GM10266 (cell line): ENCODE results near the gene RHOT2.

Source experiments
- DNase-seq: peaks from one replicate; pipeline ENCODE4 v3.0.0; 2012; ENCODE audit errors: extremely low spot score
- CTCF ChIP-seq: IDR thresholded peaks from 2 replicates; pipeline ENCODE4 v1.5.1; 2012; ENCODE audit warnings: mild to moderate bottlenecking, low read depth; ENCODE audit not compliant: control insufficient read depth, insufficient read depth; ENCODE audit errors: missing control alignments

The RHOT2 gene

GRCh38 chr16:645852-646678 lies 21.9 kb upstream of the RHOT2 start:
- no peak for TF ChIP-seq CTCF
- no peak for DNase-seq

- no peak for DNase-seq
- TF ChIP-seq CTCF = no peak
These were observed 21.2 kb upstream of the RHOT2 start for GRCh38 chr16:646679-647172.

- no peak for DNase-seq
- TF ChIP-seq CTCF = no peak
These were observed 20.6 kb upstream of the RHOT2 start for GRCh38 chr16:647173-647902.

- DNase-seq = peak; percentile 70
- peak; percentile 74 for TF ChIP-seq CTCF
These were observed 19.7 kb upstream of the RHOT2 start for GRCh38 chr16:648071-648780.

- peak; percentile 99 for DNase-seq
These were observed 18.9 kb upstream of the RHOT2 start, which contains the start of gene WDR90 for GRCh38 chr16:648781-649589. Gene WDR90, plus strand, starts transcription at chr16:649365. Its CDS starts 52 bp downstream, at chr16:649417.

More at GRCh38 chr16:648781-649589, 18.9 kb upstream of the RHOT2 start, which contains the start of gene WDR90:
- no peak for TF ChIP-seq CTCF
